Right lobe of liver (tissue), 4 donors: ENCODE data around the gene ARL15.

Experiments used
- POLR2A ChIP-seq: fragments of 450-650 bp; IDR thresholded peaks from one replicate; pipeline ENCODE4 v1.6.1; 2017; ENCODE audit warnings: antibody characterized with exemption, mild to moderate bottlenecking
- TF ChIP-seq, protein P1 (sequence below), 4 donors: fragments of 200-600 bp in 3 of 4; fragments of 450-650 bp in 1 of 4; IDR thresholded peaks; one replicate each; pipeline versions ENCODE4 v1.5.1 to v1.8.0; 2016 to 2022; ENCODE audit warnings: antibody characterized with exemption in 4 of 4, mild to moderate bottlenecking in 2 of 4
- donor health status: DM: no; HTN: no; CAD: no.
- donor health status: DM: no; HTN: no; CAD: no.
- donor health status: DM: no; HTN: yes; CAD: no.

- TF ChIP-seq, protein P1, sequence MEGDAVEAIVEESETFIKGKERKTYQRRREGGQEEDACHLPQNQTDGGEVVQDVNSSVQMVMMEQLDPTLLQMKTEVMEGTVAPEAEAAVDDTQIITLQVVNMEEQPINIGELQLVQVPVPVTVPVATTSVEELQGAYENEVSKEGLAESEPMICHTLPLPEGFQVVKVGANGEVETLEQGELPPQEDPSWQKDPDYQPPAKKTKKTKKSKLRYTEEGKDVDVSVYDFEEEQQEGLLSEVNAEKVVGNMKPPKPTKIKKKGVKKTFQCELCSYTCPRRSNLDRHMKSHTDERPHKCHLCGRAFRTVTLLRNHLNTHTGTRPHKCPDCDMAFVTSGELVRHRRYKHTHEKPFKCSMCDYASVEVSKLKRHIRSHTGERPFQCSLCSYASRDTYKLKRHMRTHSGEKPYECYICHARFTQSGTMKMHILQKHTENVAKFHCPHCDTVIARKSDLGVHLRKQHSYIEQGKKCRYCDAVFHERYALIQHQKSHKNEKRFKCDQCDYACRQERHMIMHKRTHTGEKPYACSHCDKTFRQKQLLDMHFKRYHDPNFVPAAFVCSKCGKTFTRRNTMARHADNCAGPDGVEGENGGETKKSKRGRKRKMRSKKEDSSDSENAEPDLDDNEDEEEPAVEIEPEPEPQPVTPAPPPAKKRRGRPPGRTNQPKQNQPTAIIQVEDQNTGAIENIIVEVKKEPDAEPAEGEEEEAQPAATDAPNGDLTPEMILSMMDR (IDR thresholded peaks at IDR 0.05), result no peak
- no peak for TF ChIP-seq POLR2A
These were observed 273.2 kb downstream of the ARL15 start for GRCh38 chr5:54037205-54037604.
